PC-9 (cell line): ENCODE data around the gene PDIA6.

Source experiments
- EZH2 ChIP-seq: fragments of 200-600 bp; sonication (generic); IDR thresholded peaks from 2 replicates; pipeline ENCODE4 v1.8.0; 2017; ENCODE audit warnings: antibody characterized with exemption, low read depth
- TF ChIP-seq, protein P1 (sequence below): fragments of 200-600 bp; sonication (generic); conservative IDR thresholded peaks from 2 replicates; pipeline ENCODE4 v1.6.1; 2017; ENCODE audit warnings: mixed run types, antibody characterized with exemption, mild to moderate bottlenecking, moderate library complexity

DNA sequence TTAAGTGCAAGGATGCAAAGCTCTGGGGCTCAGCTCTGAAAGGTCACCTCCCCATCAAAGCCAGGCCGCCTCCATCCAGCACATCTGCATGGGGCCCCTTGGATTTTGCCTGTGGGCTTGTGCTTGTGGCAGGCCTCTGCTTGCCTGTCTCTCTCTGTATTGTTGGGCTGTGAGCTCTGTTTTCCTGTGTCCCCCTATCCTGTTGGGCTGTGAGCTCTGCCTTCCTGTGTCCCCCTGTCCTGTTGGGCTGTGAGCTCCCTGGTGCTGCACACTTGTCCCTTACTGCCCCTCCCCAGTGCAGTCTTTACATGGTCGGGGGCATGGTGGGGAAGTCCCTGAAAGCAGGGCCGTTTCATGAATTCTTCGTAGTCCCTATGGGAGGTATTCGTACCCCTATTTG is 49.2 kb upstream of the PDIA6 start:
- TF ChIP-seq, protein P1, sequence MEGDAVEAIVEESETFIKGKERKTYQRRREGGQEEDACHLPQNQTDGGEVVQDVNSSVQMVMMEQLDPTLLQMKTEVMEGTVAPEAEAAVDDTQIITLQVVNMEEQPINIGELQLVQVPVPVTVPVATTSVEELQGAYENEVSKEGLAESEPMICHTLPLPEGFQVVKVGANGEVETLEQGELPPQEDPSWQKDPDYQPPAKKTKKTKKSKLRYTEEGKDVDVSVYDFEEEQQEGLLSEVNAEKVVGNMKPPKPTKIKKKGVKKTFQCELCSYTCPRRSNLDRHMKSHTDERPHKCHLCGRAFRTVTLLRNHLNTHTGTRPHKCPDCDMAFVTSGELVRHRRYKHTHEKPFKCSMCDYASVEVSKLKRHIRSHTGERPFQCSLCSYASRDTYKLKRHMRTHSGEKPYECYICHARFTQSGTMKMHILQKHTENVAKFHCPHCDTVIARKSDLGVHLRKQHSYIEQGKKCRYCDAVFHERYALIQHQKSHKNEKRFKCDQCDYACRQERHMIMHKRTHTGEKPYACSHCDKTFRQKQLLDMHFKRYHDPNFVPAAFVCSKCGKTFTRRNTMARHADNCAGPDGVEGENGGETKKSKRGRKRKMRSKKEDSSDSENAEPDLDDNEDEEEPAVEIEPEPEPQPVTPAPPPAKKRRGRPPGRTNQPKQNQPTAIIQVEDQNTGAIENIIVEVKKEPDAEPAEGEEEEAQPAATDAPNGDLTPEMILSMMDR, result no peak
- TF ChIP-seq EZH2, result no peak
